Thyroid gland (tissue), 4 donors: Measurements from ENCODE around the gene GCNT1.
A peak's percentile ranks its signal among the peaks of the same experiment; 100 is the strongest.

Source experiments
- POLR2A ChIP-seq, 2 donors: fragments of 450-650 bp; IDR thresholded peaks; one replicate each; pipeline ENCODE4 v1.6.1; 2017; ENCODE audit warnings: antibody characterized with exemption in 2 of 2, mild to moderate bottlenecking in 2 of 2, moderate library complexity in 1 of 2
- TF ChIP-seq, protein P1 (sequence below), 6 experiments: fragments of 200-600 bp in 3 of 6; fragments of 450-650 bp in 3 of 6; sonication (generic) in 3 of 6; IDR thresholded peaks; one replicate each; pipeline ENCODE4 v1.5.1; 2016 to 2019; ENCODE audit warnings: antibody characterized with exemption in 6 of 6, mild to moderate bottlenecking in 2 of 6, inconsistent platforms in 1 of 6, moderate library complexity in 1 of 6

DNA sequence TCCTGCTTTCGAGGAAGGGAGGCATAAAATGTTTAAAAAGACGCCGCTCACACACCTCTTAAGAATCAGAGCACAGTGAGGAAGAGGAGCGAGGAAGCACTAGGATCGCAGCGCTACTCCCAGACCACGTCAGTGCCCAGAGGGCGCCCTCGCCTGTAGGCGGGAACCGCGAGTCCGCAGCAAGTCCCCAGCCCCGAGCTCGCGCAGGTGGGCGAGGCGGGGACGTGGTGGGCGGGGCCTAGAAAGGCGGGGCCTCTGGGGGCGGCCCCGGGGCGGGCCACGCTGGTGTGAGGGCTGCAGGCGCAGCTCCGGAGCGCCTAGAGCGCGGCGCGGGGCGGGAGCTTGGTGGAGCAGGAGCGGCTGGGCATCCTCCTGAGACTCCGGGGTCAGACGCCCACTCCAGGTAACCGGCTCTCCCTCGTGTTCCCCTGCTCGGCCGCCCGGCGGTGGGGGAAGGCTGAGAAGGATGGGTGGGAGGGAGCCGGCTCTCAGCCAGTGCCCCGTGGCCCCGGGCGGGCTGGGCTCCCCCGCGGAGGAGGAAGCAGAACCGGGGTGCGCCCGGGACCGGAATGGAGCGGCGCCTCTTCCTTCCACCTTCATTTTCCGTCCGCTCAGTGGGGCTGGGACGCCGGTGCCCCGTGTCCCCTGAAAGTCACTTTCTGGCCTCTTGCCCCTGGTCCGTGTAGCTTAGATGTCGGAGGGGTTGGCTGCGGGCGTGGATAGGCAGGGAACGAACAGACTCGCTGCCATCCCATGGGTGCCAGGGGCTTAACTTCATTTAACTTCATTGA lies at the start of gene GCNT1:
- TF ChIP-seq, protein P1, sequence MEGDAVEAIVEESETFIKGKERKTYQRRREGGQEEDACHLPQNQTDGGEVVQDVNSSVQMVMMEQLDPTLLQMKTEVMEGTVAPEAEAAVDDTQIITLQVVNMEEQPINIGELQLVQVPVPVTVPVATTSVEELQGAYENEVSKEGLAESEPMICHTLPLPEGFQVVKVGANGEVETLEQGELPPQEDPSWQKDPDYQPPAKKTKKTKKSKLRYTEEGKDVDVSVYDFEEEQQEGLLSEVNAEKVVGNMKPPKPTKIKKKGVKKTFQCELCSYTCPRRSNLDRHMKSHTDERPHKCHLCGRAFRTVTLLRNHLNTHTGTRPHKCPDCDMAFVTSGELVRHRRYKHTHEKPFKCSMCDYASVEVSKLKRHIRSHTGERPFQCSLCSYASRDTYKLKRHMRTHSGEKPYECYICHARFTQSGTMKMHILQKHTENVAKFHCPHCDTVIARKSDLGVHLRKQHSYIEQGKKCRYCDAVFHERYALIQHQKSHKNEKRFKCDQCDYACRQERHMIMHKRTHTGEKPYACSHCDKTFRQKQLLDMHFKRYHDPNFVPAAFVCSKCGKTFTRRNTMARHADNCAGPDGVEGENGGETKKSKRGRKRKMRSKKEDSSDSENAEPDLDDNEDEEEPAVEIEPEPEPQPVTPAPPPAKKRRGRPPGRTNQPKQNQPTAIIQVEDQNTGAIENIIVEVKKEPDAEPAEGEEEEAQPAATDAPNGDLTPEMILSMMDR (IDR thresholded peaks at IDR 0.05), result peak; percentile 12 to 80 (median 54)
- peak in 1 of 2 donors; percentile 94 for TF ChIP-seq POLR2A (IDR thresholded peaks at IDR 0.05)
